ENCODE data around the gene ELK1. TPM values are rescaled to one million over a fixed set of nuclear protein-coding genes. Genes with fewer than 3 reads are reported as not detected.

Gene ELK1
- total RNA-seq, 2 donors from 2014 or later: 30.8 to 37.0 TPM

- Mint-ChIP-seq H3K4me3 (no peak overlapping the region), H3K27ac (no peak overlapping the region), H3K27me3 (ENCODE audit: insufficient read depth) (no peaks in the 10 kb centered on the region), H3K4me1 (peaks cover 2% of the 10 kb centered on the region), H3K36me3 (ENCODE audit: low read depth) (peaks cover 1% of the 10 kb centered on the region), H3K9me3 (peaks cover 60% of the 10 kb centered on the region)
- H3K4me3 ChIP-seq (ENCODE audit: low read length): no peak overlapping the region
- H3K4me1 ChIP-seq (ENCODE audit: control insufficient read depth, insufficient read depth, low read length): no peaks in the 10 kb centered on the region
- TF ChIP-seq CTCF (conservative IDR thresholded peaks at IDR 0.05): no peak
- H3K9me3 ChIP-seq (ENCODE audit: control insufficient read depth, low read length): no peaks in the 10 kb centered on the region
- H3K27ac ChIP-seq (ENCODE audit: low read depth, low read length): no peak overlapping the region
- H3K27me3 ChIP-seq (ENCODE audit: control insufficient read depth, insufficient read depth, low read length, poor library complexity, severe bottlenecking): no peaks in the 10 kb centered on the region
- H3K9ac ChIP-seq (ENCODE audit: extremely low read depth, low read length, poor library complexity, severe bottlenecking): no peak overlapping the region
- no peak for DNase-seq
- no peaks in the 10 kb centered on the region for H3K36me3 ChIP-seq (ENCODE audit: control insufficient read depth, insufficient read depth, low read length)
Measured at GRCh38 chrX:47612418-47612817, 37.9 kb downstream of the ELK1 start.

DNA sequence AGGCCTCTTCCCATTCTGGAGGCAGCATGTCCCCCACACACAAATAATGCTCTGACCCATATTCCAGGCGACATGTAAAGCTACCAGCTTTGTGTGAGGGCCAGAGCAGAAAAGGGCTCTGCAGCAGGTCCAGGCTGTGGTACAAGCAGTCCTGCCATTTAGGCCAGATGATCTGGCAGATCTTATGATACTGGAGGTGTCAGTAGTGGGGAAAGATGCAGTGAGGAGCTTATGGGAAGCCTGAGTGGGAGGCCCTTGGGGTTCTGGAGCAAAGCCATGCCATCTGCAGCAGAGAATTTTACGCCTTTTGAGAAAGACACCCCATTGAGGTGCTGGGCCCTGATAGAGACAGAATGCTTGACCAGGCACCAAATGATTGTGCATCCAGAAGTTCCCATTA, 38.4 kb downstream of the ELK1 start:
- Histone ChIP-seq H3K27me3 (ENCODE audit: control insufficient read depth, insufficient read depth, low read length, poor library complexity, severe bottlenecking) (no peaks in the 10 kb centered on the region), H3K27ac (ENCODE audit: low read depth, low read length) (no peak overlapping the region), H3K9ac (ENCODE audit: extremely low read depth, low read length, poor library complexity, severe bottlenecking) (no peak overlapping the region), H3K4me1 (ENCODE audit: control insufficient read depth, insufficient read depth, low read length) (no peaks in the 10 kb centered on the region), H3K9me3 (ENCODE audit: control insufficient read depth, low read length) (no peaks in the 10 kb centered on the region), H3K36me3 (ENCODE audit: control insufficient read depth, insufficient read depth, low read length) (no peaks in the 10 kb centered on the region), H3K4me3 (ENCODE audit: low read length) (no peak overlapping the region)
- H3K9me3 Mint-ChIP-seq: peaks cover 60% of the 10 kb centered on the region
- peaks cover 2% of the 10 kb centered on the region for H3K4me1 Mint-ChIP-seq
- no peak for TF ChIP-seq CTCF (conservative IDR thresholded peaks at IDR 0.05)
- no peak overlapping the region for H3K27ac Mint-ChIP-seq
- H3K4me3 Mint-ChIP-seq: no peak overlapping the region
- WGBS, 2 experiments (ENCODE audit: insufficient coverage in 1 of 2, insufficient read length in 1 of 2): 86 to 100% methylated on average over 1 to 2 of the region's 2 CpGs
- peaks cover 1% of the 10 kb centered on the region for H3K36me3 Mint-ChIP-seq (ENCODE audit: low read depth)
- DNase-seq: no peak
- no peaks in the 10 kb centered on the region for H3K27me3 Mint-ChIP-seq (ENCODE audit: insufficient read depth)

DNA sequence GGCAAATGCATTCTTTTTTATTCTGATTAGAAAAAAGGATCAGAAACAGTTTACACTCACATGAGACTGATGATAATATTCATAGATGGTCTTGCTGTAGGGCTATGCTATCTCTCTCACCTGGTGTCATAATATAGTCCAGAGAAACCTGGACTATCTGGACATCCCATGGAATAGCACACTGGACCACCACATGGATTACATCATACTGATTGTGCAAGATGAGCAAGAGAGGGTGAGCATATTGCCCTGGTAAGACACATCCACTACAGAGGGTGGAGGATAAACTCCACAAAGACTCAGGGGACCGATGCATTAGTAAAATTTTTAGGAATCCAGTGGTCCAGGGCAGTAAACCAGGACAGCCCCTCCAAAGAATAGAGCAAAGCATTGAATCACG, 38.9 kb downstream of the ELK1 start:
- Histone ChIP-seq H3K9me3 (ENCODE audit: control insufficient read depth, low read length) (no peaks in the 10 kb centered on the region), H3K4me3 (ENCODE audit: low read length) (no peak overlapping the region), H3K27ac (ENCODE audit: low read depth, low read length) (no peak overlapping the region), H3K9ac (ENCODE audit: extremely low read depth, low read length, poor library complexity, severe bottlenecking) (no peak overlapping the region), H3K4me1 (ENCODE audit: control insufficient read depth, insufficient read depth, low read length) (no peaks in the 10 kb centered on the region), H3K36me3 (ENCODE audit: control insufficient read depth, insufficient read depth, low read length) (no peaks in the 10 kb centered on the region), H3K27me3 (ENCODE audit: control insufficient read depth, insufficient read depth, low read length, poor library complexity, severe bottlenecking) (no peaks in the 10 kb centered on the region)
- Mint-ChIP-seq H3K27ac (no peak overlapping the region), H3K9me3 (peaks cover 60% of the 10 kb centered on the region), H3K4me3 (no peak overlapping the region), H3K4me1 (peaks cover 2% of the 10 kb centered on the region), H3K27me3 (ENCODE audit: insufficient read depth) (no peaks in the 10 kb centered on the region), H3K36me3 (ENCODE audit: low read depth) (peaks cover 1% of the 10 kb centered on the region)
- DNase-seq: no peak
- WGBS, 2 experiments (ENCODE audit: insufficient coverage in 1 of 2, insufficient read length in 1 of 2): 96% methylated on average over 2 of the region's 2 CpGs; no CpG with 5 or more reads in 1 of the 2 experiments
- TF ChIP-seq CTCF (conservative IDR thresholded peaks at IDR 0.05): no peak

Data from endodermal cell (in vitro differentiated cells).